Measurements from ENCODE around the gene RALGAPA1.
"Not testable (repeated sequence)": the region's sequence is repeated elsewhere in the genome, so short reads cannot be mapped to it uniquely, and the experiment has no call there.

RALGAPA1 gene

DNA sequence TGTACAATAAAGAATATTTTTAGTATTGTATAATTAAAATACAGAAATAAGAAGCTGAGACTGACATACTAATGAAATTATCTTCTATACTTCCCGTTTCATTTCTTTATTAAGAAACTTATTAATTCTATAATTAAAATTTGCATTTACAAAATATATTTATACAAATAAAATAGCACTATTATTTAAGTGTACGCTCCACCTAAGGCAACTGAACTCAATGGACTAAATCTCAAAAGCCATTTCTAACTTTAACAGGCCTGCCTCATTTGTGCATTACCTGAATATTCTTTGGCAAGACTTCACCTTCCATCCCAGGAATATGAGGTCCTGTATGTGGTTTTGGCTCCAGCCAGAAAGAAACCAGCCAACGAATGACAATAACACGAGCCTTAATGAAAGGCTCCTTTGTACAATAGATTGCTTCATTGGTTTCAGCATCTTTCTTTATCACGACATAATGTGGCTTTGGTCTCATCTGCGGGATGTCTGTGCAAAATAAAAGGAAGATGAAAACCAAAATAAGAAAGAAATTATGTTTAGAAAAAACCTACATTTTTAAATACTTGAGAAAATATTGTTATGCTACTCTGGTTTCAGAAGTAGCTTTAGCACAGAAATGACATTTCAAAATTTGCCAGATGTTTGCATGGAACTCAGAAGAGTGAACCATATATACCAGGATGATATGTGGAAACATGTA lies 58.7 kb downstream of the RALGAPA1 start:
- DNase-seq (ENCODE audit: low spot score): no peak
- TF ChIP-seq, protein P1, sequence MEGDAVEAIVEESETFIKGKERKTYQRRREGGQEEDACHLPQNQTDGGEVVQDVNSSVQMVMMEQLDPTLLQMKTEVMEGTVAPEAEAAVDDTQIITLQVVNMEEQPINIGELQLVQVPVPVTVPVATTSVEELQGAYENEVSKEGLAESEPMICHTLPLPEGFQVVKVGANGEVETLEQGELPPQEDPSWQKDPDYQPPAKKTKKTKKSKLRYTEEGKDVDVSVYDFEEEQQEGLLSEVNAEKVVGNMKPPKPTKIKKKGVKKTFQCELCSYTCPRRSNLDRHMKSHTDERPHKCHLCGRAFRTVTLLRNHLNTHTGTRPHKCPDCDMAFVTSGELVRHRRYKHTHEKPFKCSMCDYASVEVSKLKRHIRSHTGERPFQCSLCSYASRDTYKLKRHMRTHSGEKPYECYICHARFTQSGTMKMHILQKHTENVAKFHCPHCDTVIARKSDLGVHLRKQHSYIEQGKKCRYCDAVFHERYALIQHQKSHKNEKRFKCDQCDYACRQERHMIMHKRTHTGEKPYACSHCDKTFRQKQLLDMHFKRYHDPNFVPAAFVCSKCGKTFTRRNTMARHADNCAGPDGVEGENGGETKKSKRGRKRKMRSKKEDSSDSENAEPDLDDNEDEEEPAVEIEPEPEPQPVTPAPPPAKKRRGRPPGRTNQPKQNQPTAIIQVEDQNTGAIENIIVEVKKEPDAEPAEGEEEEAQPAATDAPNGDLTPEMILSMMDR (IDR thresholded peaks at IDR 0.05; ENCODE audit: extremely low read depth, missing control alignments): no peak

DNA sequence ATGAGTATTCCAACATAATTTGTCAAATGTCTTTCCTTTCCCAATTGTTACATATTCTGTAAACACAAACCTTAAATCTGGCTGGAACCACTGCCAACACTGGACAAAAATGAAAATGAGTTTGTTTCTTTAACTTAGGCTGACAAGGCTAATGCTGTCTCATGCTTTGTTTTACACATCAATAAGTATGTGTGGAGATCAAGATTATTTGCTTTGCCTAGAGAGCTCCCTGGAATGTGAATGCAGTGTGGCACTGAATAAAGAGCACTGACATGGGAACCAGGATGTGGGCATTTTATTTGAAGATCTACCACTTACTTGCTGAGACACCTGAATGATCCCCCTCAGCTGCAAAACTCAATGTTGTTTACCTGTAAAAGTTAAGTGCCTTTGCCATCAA lies 61.7 kb downstream of the RALGAPA1 start:
- TF ChIP-seq, protein P1 (IDR thresholded peaks at IDR 0.05; ENCODE audit: extremely low read depth, missing control alignments): no peak
- no peak for DNase-seq (ENCODE audit: low spot score)

DNA sequence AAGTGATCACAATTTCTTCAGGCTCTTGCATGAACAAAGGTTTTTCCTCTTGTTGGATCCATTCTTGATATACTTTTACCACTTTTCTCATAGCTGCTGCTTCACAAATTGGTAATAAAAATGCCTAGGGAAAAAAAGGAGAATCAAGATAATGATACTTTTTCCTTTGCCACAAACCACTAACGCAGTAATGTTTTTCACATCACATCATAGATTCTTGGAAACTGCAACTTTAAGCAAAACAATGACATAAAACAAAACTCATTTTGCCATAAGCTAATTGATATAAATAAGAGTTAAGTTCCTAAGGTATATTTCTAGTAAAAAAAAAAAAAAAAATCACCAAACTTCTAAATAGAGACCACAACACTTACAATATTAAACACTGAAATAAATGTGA lies 66.7 kb downstream of the RALGAPA1 start:
- TF ChIP-seq, protein P1 (IDR thresholded peaks at IDR 0.05; ENCODE audit: extremely low read depth, missing control alignments): no peak
- DNase-seq (ENCODE audit: low spot score): no peak

DNA sequence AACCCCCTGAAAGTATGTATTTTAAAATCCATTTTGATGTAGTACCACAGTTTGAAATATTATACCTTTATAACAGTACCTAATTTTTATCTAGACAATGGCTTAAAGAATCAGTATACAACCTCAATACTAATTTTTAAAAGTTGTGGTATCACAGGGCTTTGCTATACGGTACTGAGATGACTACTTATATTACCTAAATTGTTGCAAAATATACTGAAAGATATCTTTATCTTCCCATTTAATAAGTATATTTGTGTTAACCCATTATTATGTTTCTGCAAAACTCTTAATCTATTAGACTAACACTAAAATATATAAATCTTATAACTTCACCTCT lies 67.1 kb downstream of the RALGAPA1 start:
- DNase-seq (ENCODE audit: low spot score): no peak
- TF ChIP-seq, protein P1 (IDR thresholded peaks at IDR 0.05; ENCODE audit: extremely low read depth, missing control alignments): no peak

DNA sequence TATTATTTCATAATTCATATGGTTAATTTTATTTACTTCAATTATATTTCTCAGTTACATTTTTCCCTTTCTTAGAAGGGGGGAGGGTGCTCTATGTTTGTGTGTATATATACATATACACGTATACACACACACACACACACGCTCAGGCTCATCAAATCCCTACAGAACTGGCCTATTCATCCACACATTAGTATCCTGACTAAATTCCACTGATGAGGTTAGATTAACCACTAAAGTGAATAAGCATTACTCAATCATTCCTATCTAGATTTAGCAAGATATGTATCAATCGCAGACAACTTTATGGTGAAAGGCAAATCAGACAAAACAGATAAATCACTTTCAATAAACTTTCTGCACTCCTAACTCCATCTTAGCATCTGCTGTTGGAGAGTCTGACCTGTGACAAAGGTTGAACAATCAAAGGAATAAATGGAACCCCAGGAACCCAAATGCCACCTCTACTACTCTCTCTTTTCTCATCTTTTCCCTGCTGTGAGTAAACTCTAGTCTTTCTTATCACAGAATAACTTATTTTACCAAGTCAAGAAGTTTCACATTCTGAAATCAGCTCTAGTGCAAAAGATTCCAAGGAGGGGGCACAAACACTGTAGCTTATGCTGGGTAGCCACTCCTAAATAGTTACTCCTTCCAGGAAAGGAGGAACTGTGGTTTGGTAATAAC lies 67.6 kb downstream of the RALGAPA1 start:
- TF ChIP-seq, protein P1 (IDR thresholded peaks at IDR 0.05; ENCODE audit: extremely low read depth, missing control alignments): no peak
- DNase-seq (ENCODE audit: low spot score): no peak

DNA sequence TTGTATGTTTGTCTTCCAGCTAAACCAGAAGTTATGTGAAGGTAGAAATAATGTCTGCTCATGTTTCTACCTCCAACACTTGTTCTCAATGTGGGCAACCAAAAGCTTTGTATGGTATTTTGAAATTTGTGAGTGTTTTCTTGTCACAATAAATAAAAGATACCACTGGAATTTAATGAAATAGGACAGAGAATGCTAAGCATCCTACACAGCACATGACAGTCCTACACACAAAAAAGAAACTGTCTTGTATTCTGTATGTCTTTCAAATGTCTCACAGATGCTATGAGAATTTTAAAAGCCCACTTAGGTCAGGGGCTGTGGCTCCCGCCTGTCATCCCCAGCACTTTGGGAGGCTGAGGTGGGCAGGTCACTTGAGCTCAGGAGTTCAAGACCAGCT lies 68.9 kb downstream of the RALGAPA1 start:
- DNase-seq (ENCODE audit: low spot score): no peak
- TF ChIP-seq, protein P1 (IDR thresholded peaks at IDR 0.05; ENCODE audit: extremely low read depth, missing control alignments): no peak

DNA sequence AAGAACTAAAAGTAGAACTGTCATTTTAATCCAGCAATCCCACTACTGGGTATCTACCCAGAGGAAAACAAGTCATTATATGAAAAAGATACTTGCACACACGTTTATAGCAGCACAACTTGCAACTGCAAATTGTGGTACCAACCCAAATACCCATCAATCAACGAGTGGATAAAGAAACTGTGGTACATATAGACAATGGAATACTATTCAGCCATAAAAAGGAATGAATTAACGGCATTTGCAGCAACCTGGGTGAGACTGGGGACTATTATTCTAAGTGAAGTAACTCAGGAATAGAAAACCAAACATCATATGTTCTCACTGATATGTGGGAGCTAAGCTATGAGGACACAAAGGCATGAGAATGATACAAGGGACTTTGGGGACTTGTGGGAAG lies 73.9 kb downstream of the RALGAPA1 start:
- not testable (repeated sequence) for DNase-seq (ENCODE audit: low spot score)

DNA sequence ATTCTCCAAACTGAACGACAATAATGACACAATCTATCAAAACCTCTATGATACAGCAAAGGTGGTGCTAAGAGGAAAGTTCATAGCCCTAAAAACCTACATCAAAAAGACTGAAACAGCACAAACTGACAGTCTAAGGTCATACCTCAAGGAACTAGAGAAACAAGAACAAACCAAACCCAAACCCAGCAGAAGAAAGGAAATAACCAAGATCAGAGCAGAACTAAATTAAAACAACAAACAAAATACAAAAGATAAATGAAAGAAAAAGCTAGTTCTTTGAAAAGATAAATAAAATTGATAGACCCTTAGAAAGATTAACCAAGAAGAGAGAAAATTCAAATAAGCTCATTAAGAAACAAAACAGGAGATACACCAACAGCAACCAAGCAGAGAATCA lies 75.6 kb downstream of the RALGAPA1 start:
- not testable (repeated sequence) for DNase-seq (ENCODE audit: low spot score)

Measured in GM20000 (cell line).